ENCODE data around the gene UBE2Z. TPM values are rescaled to one million over a fixed set of nuclear protein-coding genes. Genes with fewer than 3 reads are reported as not detected.

Gene UBE2Z
- total and polyA plus RNA-seq, 12 donors = 15.5 to 47.5 (median 37.6) TPM

GRCh38 chr17:48954300-48954755, 46.1 kb downstream of the UBE2Z start:
- DNase-seq = no peak
- 23 to 29% methylated on average over 7 of the region's 7 CpGs for WGBS, 2 donors
- ATAC-seq = no peak

GRCh38 chr17:48960834-48961515, 52.8 kb downstream of the UBE2Z start:
- TF ChIP-seq CTCF (IDR thresholded peaks at IDR 0.05) = no peak
- Histone ChIP-seq H3K36me3 (no peaks in the 10 kb centered on the region), H3K27ac (no peak overlapping the region), H3K9me3 (no peaks in the 10 kb centered on the region), H3K27me3 (peaks cover 0 to 81% (median 66%) of the 10 kb centered on the region in 7 donors), H3K4me3 (no peak overlapping the region), H3K4me1 (no peaks in the 10 kb centered on the region)
- ATAC-seq (no peak), DNase-seq (no peak)
- WGBS, 2 donors = 25 to 26% methylated on average over 11 of the region's 11 CpGs
- intact Hi-C loops (cut with DNase I) = no loop called here

More at GRCh38 chr17:48954300-48954755, 46.1 kb downstream of the UBE2Z start:
- Histone ChIP-seq H3K9me3 (no peaks in the 10 kb centered on the region), H3K27me3 (peaks cover 0 to 82% (median 69%) of the 10 kb centered on the region in 7 donors), H3K4me1 (no peaks in the 10 kb centered on the region), H3K4me3 (no peak overlapping the region), H3K27ac (no peak overlapping the region), H3K36me3 (no peaks in the 10 kb centered on the region)
- intact Hi-C loops (cut with DNase I) = loop anchor here in 1 of 10 donors (10.0 kb wide), 1 partner anchor 80 kb away; no protein-coding TSS in a partner anchor
- TF ChIP-seq CTCF (IDR thresholded peaks at IDR 0.05) = peak in 3 of 9 donors; percentile 6 to 20 (median 14)

GRCh38 chr17:48961516-48962233, 53.5 kb downstream of the UBE2Z start:
- DNase-seq = no peak
- no peak for TF ChIP-seq CTCF (IDR thresholded peaks at IDR 0.05)
- no peak overlapping the region for H3K27ac ChIP-seq
- ATAC-seq = no peak
- H3K36me3 ChIP-seq = no peaks in the 10 kb centered on the region
- intact Hi-C loops (cut with DNase I) = no loop called here
- no peak overlapping the region for H3K4me3 ChIP-seq
- 26 to 28% methylated on average over 10 of the region's 10 CpGs for WGBS, 2 donors
- H3K9me3 ChIP-seq = no peaks in the 10 kb centered on the region
- H3K4me1 ChIP-seq = no peaks in the 10 kb centered on the region
- H3K27me3 ChIP-seq = peaks cover 0 to 80% (median 59%) of the 10 kb centered on the region in 7 donors

- Histone ChIP-seq H3K36me3 (no peaks in the 10 kb centered on the region), H3K27me3 (peaks cover 0 to 88% (median 79%) of the 10 kb centered on the region in 7 donors), H3K27ac (no peak overlapping the region), H3K4me1 (peaks cover 0 to 12% (median 0%) of the 10 kb centered on the region in 9 donors), H3K4me3 (no peak overlapping the region), H3K9me3 (no peaks in the 10 kb centered on the region)
- ATAC-seq (no peak), DNase-seq (no peak)
- TF ChIP-seq CTCF (IDR thresholded peaks at IDR 0.05) = no peak
- intact Hi-C loops (cut with DNase I) = no loop called here
- 14 to 20% methylated on average over 4 of the region's 4 CpGs for WGBS, 2 donors
These were observed 62.0 kb downstream of the UBE2Z start for GRCh38 chr17:48970224-48970623.

Data from heart right ventricle (tissue), 16 donors.